GM11168 (cell line): Measurements from ENCODE around the gene RTP3.

Source experiments
- in situ Hi-C: fragments of 300-500 bp; cut with MboI; formaldehyde crosslinking; loops from one replicate; pipeline ENCODE4 v1.12.0; 2022; ENCODE audit warnings: low sequenced_read_pairs; ENCODE audit not compliant: unreplicated experiment

RTP3 gene

GRCh38 chr3:46468753-46469600 lies 28.8 kb upstream of the RTP3 start:
- in situ Hi-C loops = no loop called here

GRCh38 chr3:46469680-46470357 lies 28.0 kb upstream of the RTP3 start:
- in situ Hi-C loops = no loop called here

- in situ Hi-C loops = no loop called here
Measured at GRCh38 chr3:46470831-46471230, 26.9 kb upstream of the RTP3 start.

- in situ Hi-C loops = no loop called here
Measured at GRCh38 chr3:46471371-46471914, 26.3 kb upstream of the RTP3 start.

GRCh38 chr3:46472736-46473135 lies 25.0 kb upstream of the RTP3 start:
- in situ Hi-C loops = no loop called here

- in situ Hi-C loops = no loop called here
Measured at GRCh38 chr3:46477145-46477544, 20.6 kb upstream of the RTP3 start.

- in situ Hi-C loops = no loop called here
Measured at GRCh38 chr3:46477756-46478155, 20.0 kb upstream of the RTP3 start.

GRCh38 chr3:46478341-46478740 lies 19.4 kb upstream of the RTP3 start:
- in situ Hi-C loops = no loop called here

GRCh38 chr3:46479021-46479420 lies 18.8 kb upstream of the RTP3 start:
- in situ Hi-C loops = no loop called here

GRCh38 chr3:46479696-46480095 lies 18.1 kb upstream of the RTP3 start:
- in situ Hi-C loops = no loop called here

GRCh38 chr3:46480491-46481195 lies 17.1 kb upstream of the RTP3 start:
- in situ Hi-C loops = no loop called here

GRCh38 chr3:46481636-46482035 lies 16.1 kb upstream of the RTP3 start:
- in situ Hi-C loops = no loop called here

- in situ Hi-C loops = no loop called here
Measured at GRCh38 chr3:46482632-46483350, 15.0 kb upstream of the RTP3 start.

GRCh38 chr3:46483825-46484224 lies 14.0 kb upstream of the RTP3 start:
- in situ Hi-C loops = no loop called here

- in situ Hi-C loops = no loop called here
Measured at GRCh38 chr3:46484388-46484787, 13.4 kb upstream of the RTP3 start.

- in situ Hi-C loops = loop anchor here (5.0 kb wide), 1 partner anchor 142 kb away; no protein-coding TSS in a partner anchor
Measured at GRCh38 chr3:46484911-46485778, 12.6 kb upstream of the RTP3 start.

- in situ Hi-C loops = loop anchor here (5.0 kb wide), 1 partner anchor 142 kb away; no protein-coding TSS in a partner anchor
Measured at GRCh38 chr3:46485779-46486175, 12.0 kb upstream of the RTP3 start.

- in situ Hi-C loops = loop anchor here (5.0 kb wide), 1 partner anchor 138 kb away; no protein-coding TSS in a partner anchor
Measured at GRCh38 chr3:46488735-46489361, 8.9 kb upstream of the RTP3 start.
